HepG2 (cell line): Measurements from ENCODE around the gene FAM131C. TPM values are rescaled to one million over a fixed set of nuclear protein-coding genes. Genes with fewer than 3 reads are reported as not detected.
A peak's percentile ranks its signal among the peaks of the same experiment; 100 is the strongest.

Source experiments
- ATAC-seq: fragments of 200-7000 bp; cut with Tn5 transposase; 3 replicates; pipeline ENCODE4 v1.9.1; 2020; ENCODE audit warnings: mild to moderate bottlenecking, moderate library complexity
- BruUV-seq: library from RNA; stranded (reverse); fragments of 400-500 nt; replicated peaks from 2 replicates; lab custom pipeline; 2021; lab: Mats Ljungman, UMichigan
- CTCF ChIA-PET: fragments of 300-600 bp; formaldehyde crosslinking; extraction: SDS; loops from one replicate; lab custom pipeline; 2021; ENCODE audit warnings: low total read pairs, inconsistent platforms, low intra/inter-chr PET ratio; lab: Yijun Ruan, JAX
- POLR2A ChIA-PET: fragments of 350-600 bp; sonication (Branson Sonifier 250); formaldehyde crosslinking; loops from one replicate; lab custom pipeline; 2020; ENCODE audit warnings: antibody characterized with exemption, inconsistent platforms; lab: Yijun Ruan, JAX
- DNase-seq: peaks from one replicate; pipeline ENCODE4 v3.0.0-alpha.2; 2015; ENCODE audit warnings: low spot score
- FAIRE-seq: peaks from 3 replicates; lab custom pipeline; 2011; peaks lifted over from hg19 to GRCh38; lab: Jason Lieb, UNC
- H2AFZ ChIP-seq: one replicate; pipeline ENCODE4 v1.6.1; 2011; ENCODE audit warnings: low read length, inconsistent platforms
- H3K27ac ChIP-seq: fragments of 300-600 bp; 3 replicates; pipeline ENCODE4 v1.8.0; 2011; ENCODE audit warnings: mixed run types, mild to moderate bottlenecking, mixed read lengths, low read length, inconsistent platforms; ENCODE audit not compliant: insufficient read depth; ENCODE audit errors: extremely low read length
- H3K27me3 ChIP-seq, 2 experiments: fragments of 200-600 bp in 1 of 2; 2 replicates in 1 of 2; 3 replicates in 1 of 2; pipeline versions ENCODE4 v1.6.0 to v1.8.0; 2011; ENCODE audit warnings: low read length in 2 of 2, mild to moderate bottlenecking in 2 of 2, moderate library complexity in 2 of 2, inconsistent platforms in 1 of 2; ENCODE audit not compliant: insufficient read depth in 2 of 2, control insufficient read depth in 1 of 2
- H3K36me3 ChIP-seq, 2 experiments: fragments of 200-600 bp in 1 of 2; replicated peaks in 1 of 2; 2 replicates in 1 of 2; 3 replicates in 1 of 2; pipeline versions ENCODE4 v1.5.1 to v1.8.0; 2011; ENCODE audit warnings: low read length in 2 of 2, inconsistent platforms in 1 of 2; ENCODE audit not compliant: insufficient read depth in 2 of 2, control insufficient read depth in 1 of 2
- H3K4me1 ChIP-seq: 2 replicates; pipeline ENCODE4 v1.5.1; 2012; ENCODE audit warnings: low read length, inconsistent platforms; ENCODE audit not compliant: insufficient read depth
- H3K4me2 ChIP-seq: 2 replicates; pipeline ENCODE4 v1.6.0; 2011; ENCODE audit warnings: low read depth, low read length, inconsistent platforms
- H3K4me3 ChIP-seq, 3 experiments: fragments of 200-600 bp in 1 of 3; sonication (generic), shearing (Covaris generic) in 1 of 3; replicated peaks in 1 of 3; 2 replicates each; pipeline ENCODE4 v1.5.1; 2011 to 2016; ENCODE audit warnings: low read length in 3 of 3, inconsistent platforms in 2 of 3, low read depth in 2 of 3, mild to moderate bottlenecking in 2 of 3, control low read depth in 1 of 3, mixed read lengths in 1 of 3; ENCODE audit not compliant: insufficient read depth in 1 of 3
- H3K79me2 ChIP-seq: one replicate; pipeline ENCODE4 v1.6.1; 2011; ENCODE audit warnings: low read length, inconsistent platforms; ENCODE audit not compliant: insufficient read depth
- H3K9ac ChIP-seq: 2 replicates; pipeline ENCODE4 v1.6.0; 2011; ENCODE audit warnings: mild to moderate bottlenecking, low read depth, low read length, inconsistent platforms; ENCODE audit not compliant: insufficient read depth
- H3K9me3 ChIP-seq: 2 replicates; pipeline ENCODE4 v1.5.1; 2012; ENCODE audit warnings: mild to moderate bottlenecking, low read length
- H4K20me1 ChIP-seq: 2 replicates; pipeline ENCODE4 v1.6.0; 2011; ENCODE audit warnings: inconsistent platforms, mild to moderate bottlenecking, low read length, moderate library complexity; ENCODE audit not compliant: insufficient read depth
- FOSL2 ChIP-seq: sonication (generic); formaldehyde crosslinking; IDR thresholded peaks from 2 replicates; pipeline ENCODE4 v1.4.0; 2020; ENCODE audit warnings: missing genetic modification reagents
- HNF4A ChIP-seq: sonication (generic); formaldehyde crosslinking; IDR thresholded peaks from 2 replicates; pipeline ENCODE4 v1.4.0; 2020; ENCODE audit warnings: missing genetic modification reagents
- RAD51 ChIP-seq: fragments of 450-650 bp; IDR thresholded peaks from 2 replicates; pipeline ENCODE4 v1.6.1; 2016; ENCODE audit warnings: borderline replicate concordance
- RARA ChIP-seq: IDR thresholded peaks from 2 replicates; pipeline ENCODE4 v1.6.1; 2016; ENCODE audit warnings: missing genetic modification reagents, missing compliant biosample characterization
- SSRP1 ChIP-seq: IDR thresholded peaks from 2 replicates; pipeline ENCODE4 v1.6.1; 2016; ENCODE audit warnings: control low read depth
- ZNF331 ChIP-seq: sonication (generic); formaldehyde crosslinking; IDR thresholded peaks from 2 replicates; pipeline ENCODE4 v1.4.0; 2020; ENCODE audit warnings: missing genetic modification reagents
- WGBS: methylation state at CpG from one replicate; pipeline ENCODE4 v1.1.6; 2017; ENCODE audit warnings: low lambda C conversion rate; 5-methylcytosine and 5-hydroxymethylcytosine counted together
- in situ Hi-C: cut with HindIII; loops from 2 replicates; pipeline ENCODE4 v1.10.0; 2017; ENCODE audit warnings: low pct_unique_long_range_greater_than_20kb; ENCODE audit not compliant: extremely low pct_ligation_motif_present
- intact Hi-C: fragments of 100-400 bp; cut with micrococcal nuclease; formaldehyde crosslinking; loops from one replicate; pipeline ENCODE4 v1.10.0; 2022; ENCODE audit not compliant: unreplicated experiment
- polyA plus RNA-seq, 8 experiments: library from polyadenylated mRNA; depleted of rRNA in 3 of 8; stranded (reverse) in 7 of 8; unstranded in 1 of 8; fragments of >200 nt; fragmentation: Illumina TruSeq in 4 of 8; extraction: Trizol in 4 of 8; gene quantifications; 2 replicates each; pipeline versions ENCODE4 v1.2.1 to v1.2.3, GENCODE V29; 2011 to 2016; ENCODE audit warnings: low read depth in 4 of 8, missing spikeins in 1 of 8, mixed read lengths in 1 of 8; ENCODE audit not compliant: insufficient read depth in 1 of 8
- total RNA-seq, 5 experiments: library from RNA; depleted of rRNA; stranded (reverse); fragments of >200 nt; fragmentation: Illumina TruSeq; extraction: Trizol; gene quantifications; 2 replicates each; pipeline ENCODE4 v1.2.3, GENCODE V29; 2016; ENCODE audit warnings: low read depth in 1 of 5
- TF ChIP-seq, protein P1 (sequence below): IDR thresholded peaks from 2 replicates; pipeline ENCODE4 v1.6.1; 2018; ENCODE audit warnings: missing genetic modification reagents, mild to moderate bottlenecking, missing compliant biosample characterization
- TF ChIP-seq, protein P2 (sequence below): sonication (generic); formaldehyde crosslinking; IDR thresholded peaks from 2 replicates; pipeline ENCODE4 v1.4.0; 2020; ENCODE audit warnings: missing genetic modification reagents, borderline replicate concordance
- TF ChIP-seq, protein P3 (sequence below): sonication (generic); formaldehyde crosslinking; IDR thresholded peaks from 2 replicates; pipeline ENCODE4 v1.4.0; 2020; ENCODE audit warnings: mild to moderate bottlenecking, missing genetic modification reagents
- TF ChIP-seq, protein P4 (sequence below): sonication (generic); formaldehyde crosslinking; conservative IDR thresholded peaks from 2 replicates; pipeline ENCODE4 v1.8.0; 2022; ENCODE audit warnings: mild to moderate bottlenecking, moderate library complexity, missing genetic modification reagents

The FAM131C gene
- total and polyA plus RNA-seq, 2 of the 13 experiments (the other 11 are each of a cell fraction or from before 2014, with no cell fraction given): 0.07 TPM; not detected in 1

DNA sequence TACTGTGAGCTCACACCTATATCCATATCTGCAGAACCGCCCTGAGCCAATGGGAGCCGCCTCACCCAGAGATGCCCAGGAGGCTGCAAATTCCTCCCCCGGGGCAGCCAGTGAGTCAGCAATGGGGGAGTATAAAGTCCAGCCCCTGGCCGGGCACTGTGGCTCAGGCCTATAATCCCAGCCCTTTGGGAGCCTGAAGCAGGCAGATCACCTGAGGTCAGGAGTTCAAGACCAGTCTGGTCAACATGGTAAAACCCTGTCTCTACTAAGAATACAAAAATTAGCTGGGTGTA, 34.9 kb downstream of the FAM131C start:
- no peaks in the 10 kb centered on the region for H3K4me1 ChIP-seq
- no peaks in the 10 kb centered on the region for H3K79me2 ChIP-seq
- WGBS: 0% methylated on average over 4 of the region's 4 CpGs
- H2AFZ ChIP-seq: no peak overlapping the region
- ChIA-PET POLR2A (no interaction called here), CTCF (no interaction called here)
- ATAC-seq (peak; percentile 55), DNase-seq (peak; percentile 62), FAIRE-seq (no peak)
- H3K9ac ChIP-seq: no peak overlapping the region
- BruUV-seq: no TSS peak
- in situ Hi-C loops (no loop called here), intact Hi-C loops (no loop called here)
- H4K20me1 ChIP-seq: no peaks in the 10 kb centered on the region
- no peaks in the 10 kb centered on the region for H3K36me3 ChIP-seq
- H3K9me3 ChIP-seq: no peaks in the 10 kb centered on the region
- no peak overlapping the region for H3K4me2 ChIP-seq
- H3K27ac ChIP-seq: no peak overlapping the region
- no peak overlapping the region for H3K4me3 ChIP-seq
- peaks cover 10 to 28% of the 10 kb centered on the region in 2 experiments; a peak in 4 of 5 replicates for H3K27me3 ChIP-seq
- TF ChIP-seq, protein P1, sequence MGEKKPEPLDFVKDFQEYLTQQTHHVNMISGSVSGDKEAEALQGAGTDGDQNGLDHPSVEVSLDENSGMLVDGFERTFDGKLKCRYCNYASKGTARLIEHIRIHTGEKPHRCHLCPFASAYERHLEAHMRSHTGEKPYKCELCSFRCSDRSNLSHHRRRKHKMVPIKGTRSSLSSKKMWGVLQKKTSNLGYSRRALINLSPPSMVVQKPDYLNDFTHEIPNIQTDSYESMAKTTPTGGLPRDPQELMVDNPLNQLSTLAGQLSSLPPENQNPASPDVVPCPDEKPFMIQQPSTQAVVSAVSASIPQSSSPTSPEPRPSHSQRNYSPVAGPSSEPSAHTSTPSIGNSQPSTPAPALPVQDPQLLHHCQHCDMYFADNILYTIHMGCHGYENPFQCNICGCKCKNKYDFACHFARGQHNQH (CRISPR knock-in tag): no peak
- TF ChIP-seq, protein P2, sequence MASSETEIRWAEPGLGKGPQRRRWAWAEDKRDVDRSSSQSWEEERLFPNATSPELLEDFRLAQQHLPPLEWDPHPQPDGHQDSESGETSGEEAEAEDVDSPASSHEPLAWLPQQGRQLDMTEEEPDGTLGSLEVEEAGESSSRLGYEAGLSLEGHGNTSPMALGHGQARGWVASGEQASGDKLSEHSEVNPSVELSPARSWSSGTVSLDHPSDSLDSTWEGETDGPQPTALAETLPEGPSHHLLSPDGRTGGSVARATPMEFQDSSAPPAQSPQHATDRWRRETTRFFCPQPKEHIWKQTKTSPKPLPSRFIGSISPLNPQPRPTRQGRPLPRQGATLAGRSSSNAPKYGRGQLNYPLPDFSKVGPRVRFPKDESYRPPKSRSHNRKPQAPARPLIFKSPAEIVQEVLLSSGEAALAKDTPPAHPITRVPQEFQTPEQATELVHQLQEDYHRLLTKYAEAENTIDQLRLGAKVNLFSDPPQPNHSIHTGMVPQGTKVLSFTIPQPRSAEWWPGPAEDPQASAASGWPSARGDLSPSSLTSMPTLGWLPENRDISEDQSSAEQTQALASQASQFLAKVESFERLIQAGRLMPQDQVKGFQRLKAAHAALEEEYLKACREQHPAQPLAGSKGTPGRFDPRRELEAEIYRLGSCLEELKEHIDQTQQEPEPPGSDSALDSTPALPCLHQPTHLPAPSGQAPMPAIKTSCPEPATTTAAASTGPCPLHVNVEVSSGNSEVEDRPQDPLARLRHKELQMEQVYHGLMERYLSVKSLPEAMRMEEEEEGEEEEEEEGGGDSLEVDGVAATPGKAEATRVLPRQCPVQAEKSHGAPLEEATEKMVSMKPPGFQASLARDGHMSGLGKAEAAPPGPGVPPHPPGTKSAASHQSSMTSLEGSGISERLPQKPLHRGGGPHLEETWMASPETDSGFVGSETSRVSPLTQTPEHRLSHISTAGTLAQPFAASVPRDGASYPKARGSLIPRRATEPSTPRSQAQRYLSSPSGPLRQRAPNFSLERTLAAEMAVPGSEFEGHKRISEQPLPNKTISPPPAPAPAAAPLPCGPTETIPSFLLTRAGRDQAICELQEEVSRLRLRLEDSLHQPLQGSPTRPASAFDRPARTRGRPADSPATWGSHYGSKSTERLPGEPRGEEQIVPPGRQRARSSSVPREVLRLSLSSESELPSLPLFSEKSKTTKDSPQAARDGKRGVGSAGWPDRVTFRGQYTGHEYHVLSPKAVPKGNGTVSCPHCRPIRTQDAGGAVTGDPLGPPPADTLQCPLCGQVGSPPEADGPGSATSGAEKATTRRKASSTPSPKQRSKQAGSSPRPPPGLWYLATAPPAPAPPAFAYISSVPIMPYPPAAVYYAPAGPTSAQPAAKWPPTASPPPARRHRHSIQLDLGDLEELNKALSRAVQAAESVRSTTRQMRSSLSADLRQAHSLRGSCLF: no peak
- TF ChIP-seq SSRP1 (CRISPR knock-in tag): no peak
- TF ChIP-seq, protein P3, sequence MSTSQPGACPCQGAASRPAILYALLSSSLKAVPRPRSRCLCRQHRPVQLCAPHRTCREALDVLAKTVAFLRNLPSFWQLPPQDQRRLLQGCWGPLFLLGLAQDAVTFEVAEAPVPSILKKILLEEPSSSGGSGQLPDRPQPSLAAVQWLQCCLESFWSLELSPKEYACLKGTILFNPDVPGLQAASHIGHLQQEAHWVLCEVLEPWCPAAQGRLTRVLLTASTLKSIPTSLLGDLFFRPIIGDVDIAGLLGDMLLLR (CRISPR knock-in tag): no peak
- TF ChIP-seq HNF4A (CRISPR knock-in tag): peak; percentile 45; the same call in 1 of the 2 replicates
- TF ChIP-seq FOSL2 (CRISPR knock-in tag): peak; percentile 86
- peak; percentile 74 for TF ChIP-seq RARA (CRISPR knock-in tag)
- TF ChIP-seq ZNF331: no peak
- TF ChIP-seq, protein P4, sequence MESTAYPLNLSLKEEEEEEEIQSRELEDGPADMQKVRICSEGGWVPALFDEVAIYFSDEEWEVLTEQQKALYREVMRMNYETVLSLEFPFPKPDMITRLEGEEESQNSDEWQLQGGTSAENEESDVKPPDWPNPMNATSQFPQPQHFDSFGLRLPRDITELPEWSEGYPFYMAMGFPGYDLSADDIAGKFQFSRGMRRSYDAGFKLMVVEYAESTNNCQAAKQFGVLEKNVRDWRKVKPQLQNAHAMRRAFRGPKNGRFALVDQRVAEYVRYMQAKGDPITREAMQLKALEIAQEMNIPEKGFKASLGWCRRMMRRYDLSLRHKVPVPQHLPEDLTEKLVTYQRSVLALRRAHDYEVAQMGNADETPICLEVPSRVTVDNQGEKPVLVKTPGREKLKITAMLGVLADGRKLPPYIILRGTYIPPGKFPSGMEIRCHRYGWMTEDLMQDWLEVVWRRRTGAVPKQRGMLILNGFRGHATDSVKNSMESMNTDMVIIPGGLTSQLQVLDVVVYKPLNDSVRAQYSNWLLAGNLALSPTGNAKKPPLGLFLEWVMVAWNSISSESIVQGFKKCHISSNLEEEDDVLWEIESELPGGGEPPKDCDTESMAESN (CRISPR knock-in tag): no peak
- TF ChIP-seq RAD51: no peak
